Ovary (tissue), 3 donors: ENCODE results near the gene FAM83D.

Experiments
- EP300 ChIP-seq: sonication (generic); formaldehyde crosslinking; IDR thresholded peaks from one replicate; pipeline ENCODE4 v1.6.1; 2017; ENCODE audit warnings: antibody characterized with exemption
- POLR2A ChIP-seq: fragments of 450-650 bp; IDR thresholded peaks from one replicate; pipeline ENCODE4 v1.6.1; 2017; ENCODE audit warnings: antibody characterized with exemption, mild to moderate bottlenecking, moderate library complexity
- TF ChIP-seq, protein P1 (sequence below), 3 donors: fragments of 450-650 bp in 2 of 3; fragments of 200-600 bp in 1 of 3; IDR thresholded peaks; one replicate each; pipeline versions ENCODE4 v1.5.1 to v1.8.0; 2016 to 2022; ENCODE audit warnings: antibody characterized with exemption in 3 of 3, mild to moderate bottlenecking in 1 of 3
- donor health status: DM: no; HTN: no; CAD: no.

DNA sequence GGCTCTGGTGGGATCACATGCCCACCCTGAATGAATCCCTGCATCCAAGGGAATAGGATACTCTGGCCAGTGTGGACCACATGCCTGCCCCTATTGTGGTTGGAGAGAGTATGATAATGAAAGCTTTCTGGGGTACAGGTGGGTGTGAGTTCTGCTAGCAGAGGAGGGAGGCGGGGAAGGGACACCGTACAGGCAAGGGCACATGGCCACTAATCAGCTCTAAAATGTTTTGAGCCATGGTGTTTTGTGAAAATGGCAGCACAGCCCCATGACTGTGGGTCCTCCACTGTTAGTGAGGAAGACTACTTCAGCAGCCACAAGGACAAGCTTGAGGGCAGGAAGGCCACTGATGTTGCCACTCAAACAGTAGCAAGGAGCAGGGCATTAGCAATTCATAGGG, 24.0 kb downstream of the FAM83D start:
- TF ChIP-seq, protein P1, sequence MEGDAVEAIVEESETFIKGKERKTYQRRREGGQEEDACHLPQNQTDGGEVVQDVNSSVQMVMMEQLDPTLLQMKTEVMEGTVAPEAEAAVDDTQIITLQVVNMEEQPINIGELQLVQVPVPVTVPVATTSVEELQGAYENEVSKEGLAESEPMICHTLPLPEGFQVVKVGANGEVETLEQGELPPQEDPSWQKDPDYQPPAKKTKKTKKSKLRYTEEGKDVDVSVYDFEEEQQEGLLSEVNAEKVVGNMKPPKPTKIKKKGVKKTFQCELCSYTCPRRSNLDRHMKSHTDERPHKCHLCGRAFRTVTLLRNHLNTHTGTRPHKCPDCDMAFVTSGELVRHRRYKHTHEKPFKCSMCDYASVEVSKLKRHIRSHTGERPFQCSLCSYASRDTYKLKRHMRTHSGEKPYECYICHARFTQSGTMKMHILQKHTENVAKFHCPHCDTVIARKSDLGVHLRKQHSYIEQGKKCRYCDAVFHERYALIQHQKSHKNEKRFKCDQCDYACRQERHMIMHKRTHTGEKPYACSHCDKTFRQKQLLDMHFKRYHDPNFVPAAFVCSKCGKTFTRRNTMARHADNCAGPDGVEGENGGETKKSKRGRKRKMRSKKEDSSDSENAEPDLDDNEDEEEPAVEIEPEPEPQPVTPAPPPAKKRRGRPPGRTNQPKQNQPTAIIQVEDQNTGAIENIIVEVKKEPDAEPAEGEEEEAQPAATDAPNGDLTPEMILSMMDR (IDR thresholded peaks at IDR 0.05) = no peak
- TF ChIP-seq POLR2A (no peak), EP300 (no peak)
